ENCODE results near the gene SLIT3.

GRCh38 chr5:168899673-168900072, 401.3 kb downstream of the SLIT3 start:
- no peak for TF ChIP-seq CTCF (IDR thresholded peaks at IDR 0.05; ENCODE audit: poor library complexity)
- TF ChIP-seq EZH2phosphoT487 (IDR thresholded peaks at IDR 0.05; ENCODE audit: low read depth, severe bottlenecking, unreplicated experiment): no peak
- no peak for TF ChIP-seq EZH2 (IDR thresholded peaks at IDR 0.05; ENCODE audit: borderline replicate concordance)
